Central memory CD8-positive, alpha-beta T cell (primary cell): ENCODE data around the gene GPR132.
"Not testable (repeated sequence)": the region's sequence is repeated elsewhere in the genome, so short reads cannot be mapped to it uniquely, and the experiment has no call there.

ENCODE experiments used
- ATAC-seq: fragments of 150-1000 bp; cut with Tn5 transposase; replicated peaks from 2 replicates; pipeline ENCODE4 v1.10.0; 2022; ENCODE audit warnings: mild to moderate bottlenecking, moderate FRiP score, moderate number of reproducible peaks; ENCODE audit not compliant: poor library complexity, severe bottlenecking; ENCODE audit errors: extremely low read depth
- DNase-seq, 2 donors: peaks; one replicate each; pipeline ENCODE4 v3.0.0; 2021; ENCODE audit warnings: low spot score in 2 of 2
- H3K27ac Mint-ChIP-seq: one replicate; pipeline ENCODE4 v1.8.0; 2022; ENCODE audit warnings: low read depth, mild to moderate bottlenecking, moderate library complexity, mixed read lengths
- H3K27me3 Mint-ChIP-seq: one replicate; pipeline ENCODE4 v1.8.0; 2022; ENCODE audit warnings: mixed read lengths
- H3K36me3 Mint-ChIP-seq: one replicate; pipeline ENCODE4 v1.8.0; 2022; ENCODE audit warnings: mild to moderate bottlenecking, moderate library complexity, mixed read lengths; ENCODE audit not compliant: insufficient read depth
- H3K4me1 Mint-ChIP-seq: one replicate; pipeline ENCODE4 v1.8.0; 2022; ENCODE audit warnings: mixed read lengths
- H3K4me3 Mint-ChIP-seq: one replicate; pipeline ENCODE4 v1.8.0; 2022; ENCODE audit warnings: mild to moderate bottlenecking, moderate library complexity, mixed read lengths
- H3K9me3 Mint-ChIP-seq: one replicate; pipeline ENCODE4 v1.8.0; 2022; ENCODE audit warnings: mixed read lengths

The GPR132 gene

GRCh38 chr14:105069871-105070759 lies 4.9 kb upstream of the GPR132 start:
- peak overlapping the region; percentile 63 for H3K4me3 Mint-ChIP-seq
- no peak for DNase-seq

GRCh38 chr14:105069522-105069870 lies 4.3 kb upstream of the GPR132 start:
- no peak for ATAC-seq
- Mint-ChIP-seq H3K4me3 (peak overlapping the region; percentile 63), H3K4me1 (peaks cover 66% of the 10 kb centered on the region)

More at GRCh38 chr14:105069871-105070759, 4.9 kb upstream of the GPR132 start:
- ATAC-seq = no peak
- H3K27ac Mint-ChIP-seq = peak overlapping the region; percentile 100
- H3K27me3 Mint-ChIP-seq = no peaks in the 10 kb centered on the region
- H3K36me3 Mint-ChIP-seq = peaks cover 22% of the 10 kb centered on the region
- H3K4me1 Mint-ChIP-seq = peaks cover 61% of the 10 kb centered on the region
- H3K9me3 Mint-ChIP-seq = no peaks in the 10 kb centered on the region

GRCh38 chr14:105068818-105069217 lies 3.6 kb upstream of the GPR132 start:
- H3K9me3 Mint-ChIP-seq = no peaks in the 10 kb centered on the region
- H3K27me3 Mint-ChIP-seq = no peaks in the 10 kb centered on the region
- no peak for DNase-seq
- H3K27ac Mint-ChIP-seq = peak overlapping the region; percentile 100
- H3K36me3 Mint-ChIP-seq = peaks cover 32% of the 10 kb centered on the region
- ATAC-seq = no peak
- peaks cover 73% of the 10 kb centered on the region for H3K4me1 Mint-ChIP-seq
- peak overlapping the region; percentile 47 for H3K4me3 Mint-ChIP-seq

More at GRCh38 chr14:105069522-105069870, 4.3 kb upstream of the GPR132 start:
- Mint-ChIP-seq H3K27me3 (no peaks in the 10 kb centered on the region), H3K27ac (peak overlapping the region; percentile 100), H3K36me3 (peaks cover 27% of the 10 kb centered on the region), H3K9me3 (no peaks in the 10 kb centered on the region)
- DNase-seq = no peak

- H3K4me3 Mint-ChIP-seq = peak overlapping the region; percentile 99
- DNase-seq (no peak), ATAC-seq (no peak)
- H3K9me3 Mint-ChIP-seq = no peaks in the 10 kb centered on the region
- no peaks in the 10 kb centered on the region for H3K27me3 Mint-ChIP-seq
- H3K36me3 Mint-ChIP-seq = peaks cover 37% of the 10 kb centered on the region
- peak overlapping the region; percentile 100 for H3K27ac Mint-ChIP-seq
- peaks cover 81% of the 10 kb centered on the region for H3K4me1 Mint-ChIP-seq
Observed at GRCh38 chr14:105067969-105068301, 2.7 kb upstream of the GPR132 start.

GRCh38 chr14:105067140-105067968 lies 2.1 kb upstream of the GPR132 start:
- DNase-seq = no peak
- Mint-ChIP-seq H3K36me3 (peaks cover 38% of the 10 kb centered on the region), H3K4me1 (peaks cover 82% of the 10 kb centered on the region), H3K4me3 (peak overlapping the region; percentile 99), H3K27ac (peak overlapping the region; percentile 100), H3K9me3 (no peaks in the 10 kb centered on the region), H3K27me3 (no peaks in the 10 kb centered on the region)
- ATAC-seq = no peak

- DNase-seq (no peak), ATAC-seq (no peak)
- H3K27ac Mint-ChIP-seq = peak overlapping the region; percentile 100
- H3K9me3 Mint-ChIP-seq = no peaks in the 10 kb centered on the region
- H3K4me1 Mint-ChIP-seq = peaks cover 85% of the 10 kb centered on the region
- H3K4me3 Mint-ChIP-seq = peak overlapping the region; percentile 99
- peaks cover 46% of the 10 kb centered on the region for H3K36me3 Mint-ChIP-seq
- H3K27me3 Mint-ChIP-seq = no peaks in the 10 kb centered on the region
Observed at GRCh38 chr14:105066240-105067071, 1.2 kb upstream of the GPR132 start.

- Mint-ChIP-seq H3K4me3 (peak overlapping the region; percentile 99), H3K27ac (peak overlapping the region; percentile 100), H3K27me3 (no peaks in the 10 kb centered on the region), H3K4me1 (peaks cover 82% of the 10 kb centered on the region), H3K9me3 (no peaks in the 10 kb centered on the region), H3K36me3 (peaks cover 51% of the 10 kb centered on the region)
- DNase-seq (no peak), ATAC-seq (peak; percentile 6)
Observed at GRCh38 chr14:105064721-105065143, 498 bp downstream of the GPR132 start.

GRCh38 chr14:105064001-105064400 lies 1.2 kb downstream of the GPR132 start:
- H3K4me3 Mint-ChIP-seq = peak overlapping the region; percentile 99
- no peaks in the 10 kb centered on the region for H3K9me3 Mint-ChIP-seq
- peaks cover 82% of the 10 kb centered on the region for H3K4me1 Mint-ChIP-seq
- peaks cover 57% of the 10 kb centered on the region for H3K36me3 Mint-ChIP-seq
- no peaks in the 10 kb centered on the region for H3K27me3 Mint-ChIP-seq
- DNase-seq = no peak
- peak overlapping the region; percentile 100 for H3K27ac Mint-ChIP-seq
- no peak for ATAC-seq

- DNase-seq, H3K27me3 Mint-ChIP-seq, H3K9me3 Mint-ChIP-seq, ATAC-seq: not testable (repeated sequence)
- H3K36me3 Mint-ChIP-seq = peaks cover 59% of the 10 kb centered on the region
- peak overlapping the region; percentile 100 for H3K27ac Mint-ChIP-seq
- peak overlapping the region; percentile 99 for H3K4me3 Mint-ChIP-seq
- H3K4me1 Mint-ChIP-seq = peaks cover 81% of the 10 kb centered on the region
Observed at GRCh38 chr14:105063506-105063905, 1.7 kb downstream of the GPR132 start.

- H3K4me1 Mint-ChIP-seq = peaks cover 81% of the 10 kb centered on the region
- H3K4me3 Mint-ChIP-seq = peak overlapping the region; percentile 99
- no peaks in the 10 kb centered on the region for H3K9me3 Mint-ChIP-seq
Observed at GRCh38 chr14:105063056-105063455, 2.2 kb downstream of the GPR132 start.

GRCh38 chr14:105062048-105062433 lies 3.2 kb downstream of the GPR132 start:
- no peak for ATAC-seq

More at GRCh38 chr14:105063056-105063455, 2.2 kb downstream of the GPR132 start:
- peak overlapping the region; percentile 100 for H3K27ac Mint-ChIP-seq
- peaks cover 62% of the 10 kb centered on the region for H3K36me3 Mint-ChIP-seq
- H3K27me3 Mint-ChIP-seq = no peaks in the 10 kb centered on the region
- DNase-seq = no peak
- no peak for ATAC-seq

More at GRCh38 chr14:105062048-105062433, 3.2 kb downstream of the GPR132 start:
- peak overlapping the region; percentile 100 for H3K27ac Mint-ChIP-seq
- no peak for DNase-seq
- H3K27me3 Mint-ChIP-seq = no peaks in the 10 kb centered on the region
- no peaks in the 10 kb centered on the region for H3K9me3 Mint-ChIP-seq
- H3K4me1 Mint-ChIP-seq = peaks cover 73% of the 10 kb centered on the region
- H3K4me3 Mint-ChIP-seq = peak overlapping the region; percentile 99
- peaks cover 63% of the 10 kb centered on the region for H3K36me3 Mint-ChIP-seq
